Stomach (tissue), 4 donors: ENCODE results near the gene GATA6.

ENCODE experiments used
- CTCF ChIP-seq, 7 experiments: fragments of 450-650 bp in 4 of 7; fragments of 200-600 bp in 3 of 7; sonication (generic) in 3 of 7; IDR thresholded peaks; one replicate each; pipeline ENCODE4 v1.5.1; 2016 to 2019; ENCODE audit warnings: antibody characterized with exemption in 7 of 7, control low read depth in 2 of 7, mild to moderate bottlenecking in 1 of 7
- POLR2A ChIP-seq, 4 donors: fragments of 450-650 bp; IDR thresholded peaks; one replicate each; pipeline ENCODE4 v1.6.1; 2016; ENCODE audit warnings: antibody characterized with exemption in 4 of 4, control low read depth in 2 of 4, mild to moderate bottlenecking in 1 of 4, moderate library complexity in 1 of 4

DNA sequence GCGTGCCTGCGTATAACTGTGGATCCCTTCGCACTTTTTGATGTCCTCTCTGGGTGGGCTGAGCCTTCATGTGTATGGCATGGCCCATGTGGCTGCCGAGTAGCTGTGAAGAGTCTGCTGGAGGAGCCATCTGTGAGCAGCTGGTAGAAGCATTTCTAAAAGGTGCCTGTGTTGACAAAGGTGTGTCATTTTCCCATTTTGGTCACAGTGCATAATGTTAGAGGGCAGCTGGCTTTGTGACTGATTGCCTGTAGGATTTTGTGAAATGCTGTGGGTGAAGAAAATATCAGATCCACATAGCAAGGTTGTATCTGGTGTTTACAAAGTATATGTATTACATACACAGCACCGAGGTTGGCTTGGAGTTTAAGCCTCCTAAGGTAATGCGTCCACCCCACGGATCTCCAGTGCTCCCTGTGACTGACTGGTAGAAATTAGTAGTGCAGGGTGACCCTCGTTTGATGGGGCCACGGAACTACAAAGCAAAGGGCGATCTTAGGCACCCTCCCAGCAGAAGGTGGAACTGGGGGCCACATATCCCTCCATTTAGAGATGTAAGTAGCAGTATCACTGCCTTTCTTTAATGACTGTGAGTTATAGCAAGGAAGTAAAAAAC, 16.5 kb downstream of the GATA6 start:
- TF ChIP-seq POLR2A (IDR thresholded peaks at IDR 0.05) (no peak), CTCF (IDR thresholded peaks at IDR 0.05) (no peak)
